Chondrocyte (in vitro differentiated cells): Measurements from ENCODE around the gene TP53BP1. TPM values are rescaled to one million over a fixed set of nuclear protein-coding genes. Genes with fewer than 3 reads are reported as not detected.

Experiments used
- DNase-seq: peaks from one replicate; pipeline ENCODE4 v3.0.0; 2021; ENCODE audit warnings: mixed read lengths, low spot score
- H3K27ac Mint-ChIP-seq: one replicate; pipeline ENCODE4 v1.8.0; 2021; ENCODE audit warnings: mild to moderate bottlenecking, moderate library complexity, mixed read lengths; ENCODE audit not compliant: unreplicated experiment
- H3K27me3 Mint-ChIP-seq: 2 replicates; pipeline ENCODE4 v1.8.0; 2021; ENCODE audit warnings: low read depth, mixed read lengths
- H3K36me3 Mint-ChIP-seq: 2 replicates; pipeline ENCODE4 v1.8.0; 2021; ENCODE audit warnings: low read depth, mixed read lengths
- H3K4me1 Mint-ChIP-seq: 2 replicates; pipeline ENCODE4 v1.8.0; 2021; ENCODE audit warnings: low read depth, mild to moderate bottlenecking, mixed read lengths
- H3K4me3 Mint-ChIP-seq: one replicate; pipeline ENCODE4 v1.8.0; 2021; ENCODE audit warnings: mild to moderate bottlenecking, moderate library complexity, mixed read lengths; ENCODE audit not compliant: unreplicated experiment
- H3K9me3 Mint-ChIP-seq: 2 replicates; pipeline ENCODE4 v1.8.0; 2021; ENCODE audit warnings: low read depth, mixed read lengths
- total RNA-seq: library from RNA; stranded (reverse); gene quantifications from 3 replicates; pipeline ENCODE4 v1.2.1, GENCODE V29; 2021
- TF ChIP-seq, protein P1 (sequence below): fragments of 200-600 bp; sonication (generic); IDR thresholded peaks from 2 replicates; pipeline ENCODE4 v1.5.0; 2021; ENCODE audit warnings: antibody characterized with exemption, mild to moderate bottlenecking, moderate library complexity

TP53BP1 gene
- total RNA-seq, 1 donor from 2014 or later, result 45.6 TPM

DNA sequence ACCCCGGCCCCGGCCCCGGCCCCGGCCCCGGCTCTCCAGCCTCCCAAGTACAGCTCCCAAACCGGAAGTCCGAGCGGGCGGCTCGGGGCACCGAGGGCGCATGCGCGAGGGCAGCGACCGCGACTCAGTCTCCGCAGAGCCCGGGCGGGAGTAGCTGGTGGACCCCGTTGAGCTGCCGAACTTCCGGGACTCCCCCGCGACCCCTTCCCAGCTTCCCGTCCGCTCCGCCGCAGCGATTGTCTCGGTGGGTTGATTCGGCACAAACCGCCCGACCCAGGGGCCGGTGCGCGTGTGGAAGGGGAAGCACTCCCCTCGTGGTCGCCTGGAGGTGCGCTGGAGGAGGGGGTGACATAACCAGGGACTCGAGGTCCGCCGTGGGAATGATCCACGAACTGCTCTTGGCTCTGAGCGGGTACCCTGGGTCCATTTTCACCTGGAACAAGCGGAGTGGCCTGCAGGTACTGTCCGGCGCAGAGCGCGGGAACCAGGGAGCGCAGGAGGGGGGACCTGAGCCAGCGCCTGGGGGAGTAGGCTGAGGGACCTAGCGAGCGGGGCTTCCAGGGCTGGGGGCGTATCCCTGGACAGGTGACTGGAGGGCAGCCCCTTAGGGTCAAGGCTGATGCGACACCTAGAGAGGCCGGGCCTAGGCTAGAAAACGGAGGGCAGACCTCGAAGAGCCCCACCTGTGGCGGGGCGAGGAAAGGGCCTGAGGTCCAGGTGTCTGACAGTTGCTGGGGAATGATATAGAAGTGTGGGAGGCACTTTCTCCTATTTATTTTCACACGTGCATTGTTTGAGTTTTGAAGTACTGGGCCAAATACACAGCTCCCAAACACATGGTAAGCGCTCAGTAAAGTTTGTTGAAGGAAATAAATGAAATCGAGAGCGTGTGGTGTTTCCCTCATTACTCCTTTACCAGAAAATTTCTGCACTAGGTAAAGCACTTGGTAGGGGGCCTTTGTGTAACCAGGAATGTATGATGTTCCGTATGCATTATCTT is 121.7 kb downstream of the TP53BP1 start, which contains the start of the genes TUBGCP4 and ZSCAN29:
TUBGCP4 (plus strand) TSS at position 127 of the 1,000 bp plus-strand sequence; CDS start at position 381, 254 bp downstream.
ZSCAN29 (minus strand) TSS at position 69 of the 1,000 bp plus-strand sequence. CDS start 1,130 bp downstream, outside the sequence.
- H3K9me3 Mint-ChIP-seq, result peaks cover 8% of the 10 kb centered on the region
- H3K27ac Mint-ChIP-seq, result peak within 1 kb of the TSS; percentile 68
- peaks cover 47% of the 10 kb centered on the region for H3K4me1 Mint-ChIP-seq
- H3K36me3 Mint-ChIP-seq, result peaks cover 17% of the 10 kb centered on the region
- TF ChIP-seq, protein P1, sequence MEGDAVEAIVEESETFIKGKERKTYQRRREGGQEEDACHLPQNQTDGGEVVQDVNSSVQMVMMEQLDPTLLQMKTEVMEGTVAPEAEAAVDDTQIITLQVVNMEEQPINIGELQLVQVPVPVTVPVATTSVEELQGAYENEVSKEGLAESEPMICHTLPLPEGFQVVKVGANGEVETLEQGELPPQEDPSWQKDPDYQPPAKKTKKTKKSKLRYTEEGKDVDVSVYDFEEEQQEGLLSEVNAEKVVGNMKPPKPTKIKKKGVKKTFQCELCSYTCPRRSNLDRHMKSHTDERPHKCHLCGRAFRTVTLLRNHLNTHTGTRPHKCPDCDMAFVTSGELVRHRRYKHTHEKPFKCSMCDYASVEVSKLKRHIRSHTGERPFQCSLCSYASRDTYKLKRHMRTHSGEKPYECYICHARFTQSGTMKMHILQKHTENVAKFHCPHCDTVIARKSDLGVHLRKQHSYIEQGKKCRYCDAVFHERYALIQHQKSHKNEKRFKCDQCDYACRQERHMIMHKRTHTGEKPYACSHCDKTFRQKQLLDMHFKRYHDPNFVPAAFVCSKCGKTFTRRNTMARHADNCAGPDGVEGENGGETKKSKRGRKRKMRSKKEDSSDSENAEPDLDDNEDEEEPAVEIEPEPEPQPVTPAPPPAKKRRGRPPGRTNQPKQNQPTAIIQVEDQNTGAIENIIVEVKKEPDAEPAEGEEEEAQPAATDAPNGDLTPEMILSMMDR, result peak; percentile 68
- peak within 1 kb of the TSS; percentile 89 for H3K4me3 Mint-ChIP-seq
- H3K27me3 Mint-ChIP-seq, result no peaks in the 10 kb centered on the region
- no peak for DNase-seq

DNA sequence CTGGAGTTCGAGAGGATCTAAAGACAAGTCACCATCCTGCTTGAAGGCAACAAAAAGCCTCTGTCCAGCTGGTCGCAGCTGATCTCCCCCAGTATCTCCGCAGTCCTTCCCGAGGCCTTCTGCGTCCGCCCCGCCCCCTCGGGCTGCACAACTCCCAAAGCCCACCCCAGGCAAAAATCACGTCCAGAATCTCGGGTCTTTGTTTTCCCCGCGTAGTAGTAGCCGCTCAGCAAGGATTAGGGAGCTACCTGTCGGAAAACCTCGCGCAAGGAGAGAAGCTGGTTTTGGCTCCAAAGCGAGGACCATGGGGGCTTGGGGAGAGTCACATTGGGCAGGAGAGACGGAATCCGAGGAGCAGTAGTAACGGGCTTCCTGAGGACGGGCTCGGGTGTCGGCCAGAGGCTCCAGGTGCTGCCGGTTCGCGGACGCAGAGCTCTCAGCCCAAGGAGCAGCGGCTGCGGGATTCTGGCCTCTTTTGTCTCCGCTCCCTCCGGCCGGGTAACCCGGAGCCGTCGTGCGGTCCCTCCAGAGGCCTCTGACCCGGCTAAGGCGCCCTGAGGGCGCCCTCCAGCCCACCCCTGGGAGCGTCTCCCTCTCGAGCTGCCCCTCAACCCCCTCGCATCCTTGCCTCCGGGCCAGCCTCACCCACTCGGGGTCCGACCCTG is 122.5 kb downstream of the TP53BP1 start:
- Mint-ChIP-seq H3K4me3 (peak overlapping the region; percentile 89), H3K4me1 (peaks cover 47% of the 10 kb centered on the region)

DNA sequence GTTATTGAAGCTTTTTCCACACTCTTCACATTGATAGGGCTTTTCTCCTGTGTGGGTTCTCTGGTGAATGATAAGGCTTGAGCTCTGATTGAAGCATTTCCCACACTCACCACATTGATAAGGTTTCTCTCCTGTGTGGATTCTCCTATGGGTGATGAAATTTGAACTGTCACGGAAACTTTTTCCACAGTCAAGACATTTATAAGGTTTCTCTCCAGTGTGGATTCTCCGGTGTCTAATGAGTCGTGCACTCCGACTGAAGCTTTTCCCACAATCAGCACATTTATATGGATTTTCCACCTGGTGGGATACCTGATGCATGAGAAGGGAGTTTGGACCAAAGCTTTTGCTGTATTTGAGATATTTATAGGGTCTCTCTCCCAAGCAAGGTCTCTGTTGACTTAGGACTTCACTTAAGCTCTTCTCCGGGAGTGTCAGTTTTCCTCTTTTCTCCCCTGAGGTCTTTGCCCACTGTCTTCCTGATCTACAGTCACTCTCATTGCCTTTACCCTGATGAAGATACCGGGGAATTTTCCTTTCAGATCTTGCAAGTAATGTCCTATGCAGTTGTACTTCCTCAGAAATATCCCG is 131.5 kb downstream of the TP53BP1 start:
- DNase-seq, result no peak
- Mint-ChIP-seq H3K4me1 (peaks cover 3% of the 10 kb centered on the region), H3K27ac (no peak overlapping the region), H3K4me3 (no peak overlapping the region), H3K9me3 (peaks cover 52% of the 10 kb centered on the region), H3K27me3 (no peaks in the 10 kb centered on the region), H3K36me3 (peaks cover 64% of the 10 kb centered on the region)
- TF ChIP-seq, protein P1, result no peak

More for the DNA sequence above, 122.5 kb downstream of the TP53BP1 start:
- no peak for DNase-seq
- H3K9me3 Mint-ChIP-seq, result peaks cover 8% of the 10 kb centered on the region
- peak overlapping the region; percentile 68 for H3K27ac Mint-ChIP-seq
- TF ChIP-seq, protein P1, result no peak
- no peaks in the 10 kb centered on the region for H3K27me3 Mint-ChIP-seq
- peaks cover 23% of the 10 kb centered on the region for H3K36me3 Mint-ChIP-seq

DNA sequence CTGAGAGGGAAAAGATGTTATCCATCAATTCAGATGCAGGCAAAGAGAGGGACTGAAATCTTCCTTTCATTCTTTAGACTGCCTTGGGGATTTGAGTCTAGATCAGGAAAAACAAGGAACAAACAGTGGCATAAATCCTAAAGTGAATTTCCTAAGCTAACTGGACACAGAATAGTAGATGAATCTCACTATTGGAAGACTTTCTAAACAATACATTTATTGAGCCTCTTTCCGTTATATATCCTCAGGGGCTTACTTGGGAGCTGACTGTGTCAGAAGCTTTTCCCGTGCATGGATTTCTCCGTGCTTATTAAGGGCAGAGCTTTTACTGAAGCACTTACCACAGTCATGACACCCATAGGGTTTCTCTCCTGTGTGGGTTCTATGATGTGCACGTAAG is 132.1 kb downstream of the TP53BP1 start:
- peaks cover 55% of the 10 kb centered on the region for H3K9me3 Mint-ChIP-seq

More for the DNA sequence above, 132.1 kb downstream of the TP53BP1 start:
- H3K27ac Mint-ChIP-seq, result no peak overlapping the region
- H3K4me1 Mint-ChIP-seq, result peaks cover 3% of the 10 kb centered on the region
- TF ChIP-seq, protein P1, result no peak
- no peak overlapping the region for H3K4me3 Mint-ChIP-seq
- H3K27me3 Mint-ChIP-seq, result no peaks in the 10 kb centered on the region
- H3K36me3 Mint-ChIP-seq, result peaks cover 61% of the 10 kb centered on the region
- DNase-seq, result no peak

Other genes with a start within 250 kb of the TP53BP1 start
- not detected in 3 replicates for gene TGM5, start 226.2 kb downstream of the TP53BP1 start, total RNA-seq
- gene TGM7, start 190.9 kb downstream of the TP53BP1 start, total RNA-seq, result not detected in 3 replicates
- 7.1 to 8.4 TPM (median 7.4 TPM) in 3 replicates for gene LCMT2, start 162.6 kb downstream of the TP53BP1 start, total RNA-seq
- gene ZSCAN29, start 122.1 kb downstream of the TP53BP1 start, total RNA-seq, result 18.9 to 22.3 TPM (median 19.7 TPM) in 3 replicates
- gene TUBGCP4, start 122.1 kb downstream of the TP53BP1 start, total RNA-seq, result 11.1 to 16.1 TPM (median 11.7 TPM) in 3 replicates
- gene MAP1A, start 24.5 kb upstream of the TP53BP1 start, total RNA-seq, result 95.3 to 99.9 TPM (median 96.3 TPM) in 3 replicates
- gene PPIP5K1, start 97.1 kb upstream of the TP53BP1 start, total RNA-seq, result 30.4 to 39.4 TPM (median 31.6 TPM) in 3 replicates
- gene CKMT1B, start 100.9 kb upstream of the TP53BP1 start, total RNA-seq, result not detected in 3 replicates
- gene STRC, start 125.6 kb upstream of the TP53BP1 start, total RNA-seq, result 0.20 to 0.87 TPM (median 0.85 TPM) in 3 replicates
- gene CATSPER2, start 155.7 kb upstream of the TP53BP1 start, total RNA-seq, result 1.6 to 3.6 TPM (median 3.1 TPM) in 3 replicates
- not detected in 3 replicates for gene CKMT1A, start 200.7 kb upstream of the TP53BP1 start, total RNA-seq